GM19023 (cell line): ENCODE data around the gene PLXDC1.

Experiments
- ATAC-seq: cut with Tn5 transposase; IDR thresholded peaks from one replicate; pipeline ENCODE4 v1.9.1; 2021; ENCODE audit warnings: mild to moderate bottlenecking, moderate library complexity; ENCODE audit not compliant: unreplicated experiment

Gene PLXDC1

GRCh38 chr17:39156491-39156890 is 5.1 kb upstream of the PLXDC1 start:
- ATAC-seq: no peak

GRCh38 chr17:39155654-39156053 is 4.2 kb upstream of the PLXDC1 start:
- ATAC-seq: no peak

DNA sequence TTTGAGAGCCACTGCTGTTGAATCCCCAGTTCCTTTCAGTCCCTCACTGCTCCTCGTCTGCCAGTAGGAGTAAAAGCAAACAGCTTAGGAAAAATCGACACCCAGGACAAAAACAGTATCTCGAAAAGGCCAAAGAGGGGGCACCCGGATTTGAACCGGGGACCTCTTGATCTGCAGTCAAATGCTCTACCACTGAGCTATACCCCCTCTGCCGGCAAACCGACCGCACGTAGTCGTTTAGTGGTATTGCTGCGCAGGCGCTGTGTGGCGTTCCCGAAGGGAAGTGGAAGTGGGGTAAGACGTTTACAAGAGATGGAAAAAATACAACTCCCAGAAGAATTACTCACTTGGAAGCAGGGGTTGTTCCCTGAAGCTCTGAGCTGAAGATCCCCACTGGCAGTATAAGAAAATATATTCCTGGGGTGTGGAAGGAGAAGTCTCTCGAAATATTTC is 2.2 kb upstream of the PLXDC1 start:
- peak; percentile 40 for ATAC-seq

DNA sequence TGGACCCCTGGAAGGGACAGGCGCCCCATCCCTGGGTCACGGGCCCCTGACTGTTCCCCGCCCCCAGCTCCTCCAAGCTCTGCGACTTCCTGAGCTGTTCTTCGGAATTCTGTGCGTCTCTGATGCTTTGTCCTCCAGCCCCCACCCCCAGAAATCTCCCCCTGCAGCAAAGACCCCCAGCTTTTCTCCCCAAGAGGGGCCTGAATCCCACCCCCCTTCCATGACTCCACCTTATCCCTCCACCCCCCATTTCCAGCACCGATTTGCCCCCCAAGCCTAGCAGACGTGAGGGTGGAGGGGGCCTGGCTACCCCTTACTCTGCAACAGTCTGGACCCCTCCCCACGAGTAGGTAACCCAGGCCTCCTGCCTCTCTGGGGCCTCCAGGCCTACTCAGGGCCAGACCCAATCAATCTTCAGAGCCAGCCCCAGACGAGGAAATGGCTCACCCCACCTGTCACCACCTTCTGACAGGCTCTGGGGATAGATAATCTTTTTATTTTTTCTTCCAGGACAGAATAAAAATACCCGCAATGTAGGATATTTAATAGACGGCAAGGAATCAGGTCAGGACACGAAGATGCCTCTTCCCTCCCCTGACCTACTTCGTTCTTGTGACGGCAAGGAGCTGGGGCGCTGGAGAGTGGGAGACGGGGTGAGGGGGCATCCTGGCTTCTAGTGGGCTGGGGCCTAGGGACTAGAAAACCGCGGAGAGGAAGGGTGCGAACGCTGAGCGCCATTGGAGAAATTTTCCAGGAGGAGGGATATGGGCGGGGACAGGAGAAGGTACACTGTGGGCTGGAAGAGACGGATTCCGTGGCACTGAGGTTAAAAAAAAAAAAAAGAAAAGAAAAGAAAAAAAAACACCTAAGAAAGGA is 744 bp upstream of the PLXDC1 start:
- no peak for ATAC-seq

GRCh38 chr17:39150795-39151149 is 665 bp downstream of the PLXDC1 start:
- no peak for ATAC-seq

GRCh38 chr17:39150104-39150634 is 1.3 kb downstream of the PLXDC1 start:
- no peak for ATAC-seq

DNA sequence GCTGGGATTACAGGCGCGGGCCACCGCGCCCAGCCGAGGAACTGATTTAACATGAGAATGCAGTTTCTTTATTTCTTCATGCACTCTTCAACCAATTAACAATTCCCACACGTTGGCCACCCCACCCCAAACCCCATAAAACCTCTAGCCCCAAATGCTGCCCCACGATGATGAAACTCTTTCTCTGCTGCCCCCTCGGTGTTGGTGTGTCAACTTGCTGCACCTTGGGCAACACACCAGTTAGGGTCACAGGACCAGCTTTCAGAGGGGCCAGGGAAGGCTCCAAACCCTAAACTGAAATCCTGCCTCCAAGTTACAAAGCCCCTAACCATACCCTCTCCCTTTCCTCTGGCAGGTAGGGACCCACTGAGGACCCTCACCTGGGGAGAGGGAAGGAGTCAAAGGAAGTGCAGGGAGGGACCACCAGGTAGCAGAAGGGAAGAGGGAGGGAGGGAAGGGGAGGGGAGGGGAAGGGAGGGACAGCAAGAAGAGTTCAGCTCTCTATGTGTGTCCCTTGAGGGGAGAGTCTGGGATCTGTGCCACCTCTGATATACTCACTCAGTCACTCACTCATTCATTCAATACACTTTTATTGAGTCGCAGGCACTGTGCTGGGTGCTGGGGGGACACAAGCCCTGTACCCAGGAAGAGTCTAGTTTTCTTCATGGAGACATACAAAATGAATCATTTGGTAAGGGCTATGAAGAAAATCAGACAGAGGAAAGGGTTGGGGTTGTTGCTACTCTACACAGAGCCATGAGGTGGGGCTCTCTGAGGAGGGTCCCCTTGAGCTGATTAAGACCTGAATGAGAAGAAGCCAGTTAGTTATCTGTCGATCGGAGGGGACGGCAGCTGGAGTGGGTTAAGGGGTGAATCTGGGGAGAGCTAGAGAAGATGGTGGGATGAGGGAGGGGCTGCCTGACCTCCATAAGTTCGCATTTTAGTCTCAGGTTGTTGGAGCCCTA is 3.9 kb downstream of the PLXDC1 start:
- no peak for ATAC-seq

- no peak for ATAC-seq
Observed at GRCh38 chr17:39146273-39146672, 5.2 kb downstream of the PLXDC1 start.

DNA sequence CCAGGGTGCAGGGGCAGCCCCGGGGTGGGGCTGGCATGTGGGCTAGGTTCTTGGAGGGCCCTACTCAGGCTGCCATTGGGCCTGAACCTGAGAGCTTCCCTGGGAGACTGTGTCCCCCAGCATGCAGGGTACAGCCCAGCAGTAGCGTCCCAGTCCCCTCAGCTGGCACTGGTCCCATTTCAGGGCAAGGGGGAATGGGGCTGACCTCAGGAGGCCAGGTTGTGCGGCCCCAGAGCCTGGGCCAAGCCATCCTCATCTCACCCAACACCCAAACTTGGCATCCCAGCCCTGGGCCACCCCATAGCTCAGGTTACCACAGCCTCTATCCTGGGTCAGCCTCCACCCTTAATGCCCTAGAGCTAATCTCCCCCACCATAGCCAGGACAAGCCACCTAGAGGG is 6.3 kb downstream of the PLXDC1 start:
- ATAC-seq: no peak

DNA sequence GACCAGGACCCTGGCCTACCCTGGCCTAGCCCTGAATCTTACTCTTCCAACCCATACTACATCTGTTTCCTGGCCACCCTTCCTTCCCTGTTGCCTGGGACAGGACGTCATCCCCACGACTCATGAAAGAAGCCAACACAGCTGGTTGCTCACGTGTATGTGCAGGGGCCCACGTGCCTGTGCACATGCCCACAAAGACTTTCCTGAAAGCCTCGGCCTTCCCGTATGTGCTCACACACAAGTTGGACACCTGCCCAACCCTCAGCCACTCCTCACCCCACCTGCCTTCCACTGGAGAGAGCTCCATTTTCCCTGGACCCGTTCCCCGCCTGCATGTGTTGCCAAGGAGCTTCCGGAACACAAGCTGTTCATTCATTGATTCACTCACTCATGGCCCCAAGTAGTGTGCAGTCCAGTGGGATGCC is 7.0 kb downstream of the PLXDC1 start:
- ATAC-seq: no peak

- no peak for ATAC-seq
Observed at GRCh38 chr17:39143552-39144093, 7.8 kb downstream of the PLXDC1 start.

GRCh38 chr17:39141915-39142664 is 9.3 kb downstream of the PLXDC1 start:
- ATAC-seq: no peak

- no peak for ATAC-seq
Observed at GRCh38 chr17:39141294-39141693, 10.1 kb downstream of the PLXDC1 start.

GRCh38 chr17:39139561-39139960 is 11.9 kb downstream of the PLXDC1 start:
- ATAC-seq: no peak

GRCh38 chr17:39139161-39139511 is 12.3 kb downstream of the PLXDC1 start:
- ATAC-seq: no peak

- ATAC-seq: no peak
Observed at GRCh38 chr17:39138431-39139160, 12.8 kb downstream of the PLXDC1 start.

- ATAC-seq: no peak
Observed at GRCh38 chr17:39134878-39135277, 16.6 kb downstream of the PLXDC1 start.

DNA sequence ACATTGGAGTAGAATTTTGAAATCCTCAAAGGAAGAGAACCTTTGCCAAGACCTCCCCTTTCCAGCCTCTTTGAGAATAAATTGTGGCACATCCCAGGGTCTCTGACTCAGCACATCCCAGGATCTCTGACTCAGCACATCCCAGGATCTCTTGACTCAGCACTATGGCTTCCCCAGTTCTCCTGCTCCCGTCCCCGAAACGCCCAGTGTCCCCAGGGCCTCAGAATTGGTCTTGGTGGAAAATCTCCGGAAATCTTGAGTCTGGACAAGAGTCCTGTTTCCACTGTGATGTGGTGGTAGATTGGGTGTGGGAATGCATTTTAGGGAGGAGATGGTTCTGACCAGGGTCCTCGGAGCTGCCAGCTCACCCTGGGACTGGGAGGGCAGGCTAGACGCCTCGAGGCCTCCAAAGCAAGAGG is 19.2 kb downstream of the PLXDC1 start:
- no peak for ATAC-seq

- no peak for ATAC-seq
Observed at GRCh38 chr17:39131616-39132015, 19.8 kb downstream of the PLXDC1 start.

DNA sequence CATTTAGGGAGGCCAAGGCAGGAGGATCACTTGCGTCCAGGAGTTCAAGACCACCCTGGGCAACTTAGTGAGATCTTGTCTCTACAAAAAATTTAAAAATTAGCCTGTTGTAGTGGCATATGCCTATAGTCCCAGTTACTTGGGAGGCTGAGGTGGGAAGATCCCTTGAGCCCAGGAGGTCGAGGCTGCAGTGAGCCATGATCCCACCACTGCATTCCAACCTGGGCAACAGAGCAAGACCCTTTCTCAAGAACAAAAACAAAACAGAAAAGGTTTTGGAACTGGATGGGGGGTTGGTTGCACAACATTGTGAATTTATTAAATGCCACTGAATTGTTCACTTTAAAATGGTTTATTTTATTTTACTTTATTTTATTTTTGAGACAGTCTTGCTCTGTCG is 21.2 kb downstream of the PLXDC1 start:
- ATAC-seq: no peak
